GM12878 (cell line): Measurements from ENCODE around the gene THADA. TPM values are rescaled to one million over a fixed set of nuclear protein-coding genes. Genes with fewer than 3 reads are reported as not detected.

Experiments
- ATAC-seq: fragments of 200-7000 bp; cut with Tn5 transposase; 3 replicates; pipeline ENCODE4 v1.9.1; 2020; ENCODE audit warnings: mild to moderate bottlenecking, moderate library complexity
- BruUV-seq: library from RNA; stranded (reverse); fragments of 400-500 nt; replicated peaks from 2 replicates; lab custom pipeline; 2021; lab: Mats Ljungman, UMichigan
- CTCF ChIA-PET: fragments of 300-600 bp; sonication (Branson Sonifier 250); formaldehyde crosslinking; extraction: SDS; loops from one replicate; lab custom pipeline; 2021; ENCODE audit warnings: inconsistent platforms; lab: Yijun Ruan, JAX
- POLR2A ChIA-PET: fragments of 350-600 bp; formaldehyde crosslinking; extraction: SDS; loops from one replicate; lab custom pipeline; 2021; ENCODE audit warnings: inconsistent platforms; lab: Charles Lee
- RAD21 ChIA-PET: fragments of 300-600 bp; sonication (Branson Sonifier 250); formaldehyde crosslinking; loops from one replicate; lab custom pipeline; 2023; ENCODE audit warnings: antibody characterized with exemption; ENCODE audit not compliant: unreplicated experiment; lab: Charles Lee
- SMC1A ChIA-PET: fragments of 300-600 bp; sonication (Branson Sonifier 250); formaldehyde crosslinking; loops from one replicate; lab custom pipeline; 2023; ENCODE audit not compliant: unreplicated experiment, uncharacterized antibody; lab: Charles Lee
- DNase-seq: peaks from one replicate; pipeline ENCODE4 v3.0.0-alpha.2; 2011; ENCODE audit warnings: low read depth, low spot score
- FAIRE-seq: peaks from 3 replicates; lab custom pipeline; 2011; peaks lifted over from hg19 to GRCh38; lab: Jason Lieb, UNC
- H2AFZ ChIP-seq: 2 replicates; pipeline ENCODE4 v1.6.0; 2011; ENCODE audit warnings: low read depth, low read length, control low read depth; ENCODE audit not compliant: control insufficient read depth
- H3K27ac ChIP-seq: 2 replicates; pipeline ENCODE4 v1.5.1; 2011; ENCODE audit warnings: control low read depth; ENCODE audit not compliant: control insufficient read depth, insufficient read depth
- H3K27me3 ChIP-seq, 2 experiments: replicated peaks in 1 of 2; 2 replicates each; pipeline versions ENCODE4 v1.6.0 to v1.6.1; 2011; ENCODE audit warnings: low read length in 1 of 2; ENCODE audit not compliant: control insufficient read depth in 2 of 2, insufficient read depth in 2 of 2
- H3K36me3 ChIP-seq, 2 experiments: 2 replicates each; pipeline ENCODE4 v1.5.1; 2011; ENCODE audit warnings: low read length in 1 of 2; ENCODE audit not compliant: control insufficient read depth in 2 of 2, insufficient read depth in 2 of 2
- H3K4me1 ChIP-seq: 2 replicates; pipeline ENCODE4 v1.6.1; 2011; ENCODE audit warnings: mild to moderate bottlenecking, low read length, moderate library complexity, mixed read lengths; ENCODE audit not compliant: control insufficient read depth, insufficient read depth
- H3K4me2 ChIP-seq: 2 replicates; pipeline ENCODE4 v1.6.0; 2011; ENCODE audit warnings: control low read depth; ENCODE audit not compliant: control insufficient read depth, insufficient read depth
- H3K4me3 ChIP-seq: fragments of 200-600 bp; sonication (generic); 2 replicates; pipeline ENCODE4 v1.5.1; 2016
- H3K79me2 ChIP-seq: 2 replicates; pipeline ENCODE4 v1.6.0; 2011; ENCODE audit warnings: low read length; ENCODE audit not compliant: control insufficient read depth, insufficient read depth
- H3K9ac ChIP-seq: 2 replicates; pipeline ENCODE4 v1.8.0; 2011; ENCODE audit warnings: low read length, control low read depth, mixed read lengths; ENCODE audit not compliant: control insufficient read depth, insufficient read depth
- H3K9me3 ChIP-seq: replicated peaks from 3 replicates; pipeline ENCODE4 v1.5.1; 2011; ENCODE audit warnings: mild to moderate bottlenecking, low read length; ENCODE audit not compliant: control insufficient read depth, insufficient read depth
- H4K20me1 ChIP-seq: 2 replicates; pipeline ENCODE4 v1.6.0; 2011; ENCODE audit not compliant: control insufficient read depth, insufficient read depth
- CREM ChIP-seq: IDR thresholded peaks from 2 replicates; pipeline ENCODE4 v1.6.1; 2014; ENCODE audit warnings: antibody characterized with exemption, low read depth
- EP300 ChIP-seq, 2 experiments: fragments of 150-350 bp in 1 of 2; IDR thresholded peaks; 2 replicates each; pipeline ENCODE4 v1.6.1; 2011 to 2012; ENCODE audit warnings: low read depth in 2 of 2, low read length in 2 of 2, borderline replicate concordance in 1 of 2, improper control_type of control experiment in 1 of 2, inconsistent platforms in 1 of 2; ENCODE audit not compliant: control insufficient read depth in 1 of 2
- FOXM1 ChIP-seq: IDR thresholded peaks from 2 replicates; pipeline ENCODE4 v1.6.1; 2012; ENCODE audit warnings: low read depth, mild to moderate bottlenecking, inconsistent platforms, low read length, moderate library complexity
- GABPA ChIP-seq: IDR thresholded peaks from 2 replicates; pipeline ENCODE4 v1.6.1; 2014; ENCODE audit warnings: antibody characterized with exemption, low read depth, mild to moderate bottlenecking, inconsistent platforms
- JUNB ChIP-seq: IDR thresholded peaks from 2 replicates; pipeline ENCODE4 v1.6.1; 2016; ENCODE audit warnings: antibody characterized with exemption, mild to moderate bottlenecking
- MEF2A ChIP-seq: IDR thresholded peaks from 2 replicates; pipeline ENCODE4 v1.6.1; 2011; ENCODE audit warnings: low read depth, mild to moderate bottlenecking, low read length, moderate library complexity; ENCODE audit not compliant: insufficient read depth
- MTA3 ChIP-seq: IDR thresholded peaks from 2 replicates; pipeline ENCODE4 v1.6.1; 2012; ENCODE audit warnings: low read length, inconsistent platforms, borderline replicate concordance
- NFIC ChIP-seq: IDR thresholded peaks from 2 replicates; pipeline ENCODE4 v1.6.1; 2012; ENCODE audit warnings: low read depth, mild to moderate bottlenecking, inconsistent platforms, low read length, moderate library complexity
- PAX5 ChIP-seq: IDR thresholded peaks from 2 replicates; pipeline ENCODE4 v1.6.1; 2011; ENCODE audit warnings: low read depth, low read length, borderline replicate concordance
- RBBP5 ChIP-seq: fragments of 200-600 bp; sonication (generic); conservative IDR thresholded peaks from 2 replicates; pipeline ENCODE4 v1.6.1; 2016
- RUNX3 ChIP-seq: IDR thresholded peaks from 2 replicates; pipeline ENCODE4 v1.6.1; 2012; ENCODE audit warnings: low read length, inconsistent platforms
- USF1 ChIP-seq: IDR thresholded peaks from 2 replicates; pipeline ENCODE4 v1.6.1; 2011; ENCODE audit warnings: borderline replicate concordance, low read depth, mild to moderate bottlenecking, moderate library complexity, mixed read lengths, low read length; ENCODE audit not compliant: insufficient read depth; ENCODE audit errors: extremely low read length
- ZBED1 ChIP-seq: IDR thresholded peaks from 2 replicates; pipeline ENCODE4 v1.6.1; 2016; ENCODE audit warnings: borderline replicate concordance
- WGBS: methylation state at CpG from one replicate; pipeline ENCODE4 v1.1.6; 2016; ENCODE audit warnings: low lambda C conversion rate; ENCODE audit not compliant: insufficient replicate concordance, insufficient coverage; ENCODE audit errors: missing lambda C conversion rate; 5-methylcytosine and 5-hydroxymethylcytosine counted together
- in situ Hi-C: fragments of 300-500 bp; cut with MboI; formaldehyde crosslinking; loops from 9 replicates; pipeline ENCODE4 v1.14.3; 2018; ENCODE audit warnings: mixed read lengths
- intact Hi-C: fragments of 100-400 bp; cut with micrococcal nuclease; formaldehyde crosslinking; loops from one replicate; pipeline ENCODE4 v1.14.2; 2022; ENCODE audit not compliant: unreplicated experiment
- polyA plus RNA-seq, 11 experiments: library from polyadenylated mRNA; depleted of rRNA in 4 of 11; unstranded in 6 of 11; stranded (reverse) in 5 of 11; fragments of >200 nt; fragmentation: Nextera tagmentation in 4 of 11; fragmentation: Illumina TruSeq in 1 of 11; extraction: Ambion mirVana in 4 of 11; extraction: Trizol in 1 of 11; gene quantifications; 1 replicate in 1 of 11; 2 replicates in 10 of 11; pipeline versions ENCODE4 v1.2.1 to v1.2.3, GENCODE V29; 2011 to 2016; ENCODE audit warnings: inconsistent platforms in 2 of 11, missing spikeins in 2 of 11, low read depth in 1 of 11
- total RNA-seq, 4 experiments: library from RNA; depleted of rRNA in 3 of 4; stranded (reverse); fragments of >200 nt in 3 of 4; fragmentation: Illumina TruSeq in 1 of 4; extraction: Trizol in 1 of 4; gene quantifications; 2 replicates each; pipeline versions ENCODE4 v1.2.1 to v1.2.3, GENCODE V29; 2013 to 2021
- TF ChIP-seq, protein P1 (sequence below): IDR thresholded peaks from 2 replicates; pipeline ENCODE4 v1.6.1; 2012; ENCODE audit warnings: low read length, inconsistent platforms
- TF ChIP-seq, protein P2 (sequence below): fragments of 450-650 bp; IDR thresholded peaks from 2 replicates; pipeline ENCODE4 v1.6.1; 2018; ENCODE audit warnings: mild to moderate bottlenecking, low read depth, moderate library complexity; ENCODE audit not compliant: partially characterized antibody
- TF ChIP-seq, protein P3 (sequence below): fragments of 450-650 bp; IDR thresholded peaks from 2 replicates; pipeline ENCODE4 v1.6.1; 2017; ENCODE audit warnings: mild to moderate bottlenecking, low read depth, inconsistent platforms; ENCODE audit not compliant: poor library complexity, severe bottlenecking

Gene THADA
- total and polyA plus RNA-seq, 10 of the 15 experiments (the other 5 are each of a cell fraction or from before 2014, with no cell fraction given), result 14.6 to 33.2 (median 23.2) TPM

DNA sequence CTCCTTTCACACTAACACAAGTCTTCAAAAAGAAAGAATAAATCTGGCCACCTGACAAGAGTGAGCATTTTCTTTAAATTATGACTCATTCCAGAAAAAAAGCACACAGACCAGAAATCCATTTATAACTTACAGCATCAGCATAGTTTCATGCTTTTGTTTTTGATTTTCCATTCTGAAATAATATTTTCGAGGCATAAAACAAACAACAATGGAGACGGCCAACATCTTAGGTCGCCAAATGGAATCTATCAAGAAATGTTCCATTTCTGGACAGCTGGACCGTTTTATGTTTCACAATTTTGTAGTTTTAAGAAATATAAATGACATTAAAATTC lies 204.0 kb downstream of the THADA start:
- FAIRE-seq (no peak), ATAC-seq (peak; percentile 4; the same call in 1 of the 3 replicates), DNase-seq (no peak)
- no TSS peak for BruUV-seq
- Histone ChIP-seq H3K27me3 (no peaks in the 10 kb centered on the region), H3K27ac (peak overlapping the region; percentile 78), H2AFZ (no peak overlapping the region), H3K9ac (peak overlapping the region; percentile 46), H3K4me1 (peaks cover 34% of the 10 kb centered on the region), H3K4me2 (peak overlapping the region; percentile 46), H3K9me3 (no peaks in the 10 kb centered on the region; the same call in 2 of the 3 replicates), H4K20me1 (no peaks in the 10 kb centered on the region), H3K79me2 (no peaks in the 10 kb centered on the region), H3K36me3 (peaks cover 0 to 5% of the 10 kb centered on the region in 2 experiments; a peak in 3 of 4 replicates), H3K4me3 (no peak overlapping the region)
- 65% methylated on average over 4 of the region's 4 CpGs for WGBS
- RAD21 ChIA-PET, result interaction anchor here (7.1 to 9.1 kb wide), 4 partner anchors 14 to 164 kb away, joined by 50 to 250 read pairs (median 98); partner anchors contain the start of gene ZFP36L2
- TF ChIP-seq JUNB (peak; percentile 84), EP300 (IDR thresholded peaks at IDR 0.05; ENCODE audit: borderline replicate concordance in 1 of 2, control insufficient read depth in 1 of 2, low read depth in 2 of 2, low read length in 2 of 2) (peak in 1 of 2 experiments; percentile 40; a peak in 1 of 4 replicates), USF1 (no peak), MTA3 (peak; percentile 65; the same call in 1 of the 2 replicates), ZBED1 (0 out of 2 replicates have a peak, but pooled peaks have one; percentile 28), CREM (peak; percentile 59; the same call in 1 of the 2 replicates), RUNX3 (peak; percentile 58; the same call in 1 of the 2 replicates), FOXM1 (peak; percentile 76; the same call in 1 of the 2 replicates), MEF2A (peak; percentile 91), NFIC (peak; percentile 81; the same call in 1 of the 2 replicates), RBBP5 (no peak), GABPA (0 out of 2 replicates have a peak, but pooled peaks have one; percentile 19), PAX5 (no peak)
- TF ChIP-seq, protein P1, sequence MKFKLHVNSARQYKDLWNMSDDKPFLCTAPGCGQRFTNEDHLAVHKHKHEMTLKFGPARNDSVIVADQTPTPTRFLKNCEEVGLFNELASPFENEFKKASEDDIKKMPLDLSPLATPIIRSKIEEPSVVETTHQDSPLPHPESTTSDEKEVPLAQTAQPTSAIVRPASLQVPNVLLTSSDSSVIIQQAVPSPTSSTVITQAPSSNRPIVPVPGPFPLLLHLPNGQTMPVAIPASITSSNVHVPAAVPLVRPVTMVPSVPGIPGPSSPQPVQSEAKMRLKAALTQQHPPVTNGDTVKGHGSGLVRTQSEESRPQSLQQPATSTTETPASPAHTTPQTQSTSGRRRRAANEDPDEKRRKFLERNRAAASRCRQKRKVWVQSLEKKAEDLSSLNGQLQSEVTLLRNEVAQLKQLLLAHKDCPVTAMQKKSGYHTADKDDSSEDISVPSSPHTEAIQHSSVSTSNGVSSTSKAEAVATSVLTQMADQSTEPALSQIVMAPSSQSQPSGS, result peak; percentile 53
- TF ChIP-seq, protein P2, sequence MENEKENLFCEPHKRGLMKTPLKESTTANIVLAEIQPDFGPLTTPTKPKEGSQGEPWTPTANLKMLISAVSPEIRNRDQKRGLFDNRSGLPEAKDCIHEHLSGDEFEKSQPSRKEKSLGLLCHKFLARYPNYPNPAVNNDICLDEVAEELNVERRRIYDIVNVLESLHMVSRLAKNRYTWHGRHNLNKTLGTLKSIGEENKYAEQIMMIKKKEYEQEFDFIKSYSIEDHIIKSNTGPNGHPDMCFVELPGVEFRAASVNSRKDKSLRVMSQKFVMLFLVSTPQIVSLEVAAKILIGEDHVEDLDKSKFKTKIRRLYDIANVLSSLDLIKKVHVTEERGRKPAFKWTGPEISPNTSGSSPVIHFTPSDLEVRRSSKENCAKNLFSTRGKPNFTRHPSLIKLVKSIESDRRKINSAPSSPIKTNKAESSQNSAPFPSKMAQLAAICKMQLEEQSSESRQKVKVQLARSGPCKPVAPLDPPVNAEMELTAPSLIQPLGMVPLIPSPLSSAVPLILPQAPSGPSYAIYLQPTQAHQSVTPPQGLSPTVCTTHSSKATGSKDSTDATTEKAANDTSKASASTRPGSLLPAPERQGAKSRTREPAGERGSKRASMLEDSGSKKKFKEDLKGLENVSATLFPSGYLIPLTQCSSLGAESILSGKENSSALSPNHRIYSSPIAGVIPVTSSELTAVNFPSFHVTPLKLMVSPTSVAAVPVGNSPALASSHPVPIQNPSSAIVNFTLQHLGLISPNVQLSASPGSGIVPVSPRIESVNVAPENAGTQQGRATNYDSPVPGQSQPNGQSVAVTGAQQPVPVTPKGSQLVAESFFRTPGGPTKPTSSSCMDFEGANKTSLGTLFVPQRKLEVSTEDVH, result no peak
- TF ChIP-seq, protein P3, sequence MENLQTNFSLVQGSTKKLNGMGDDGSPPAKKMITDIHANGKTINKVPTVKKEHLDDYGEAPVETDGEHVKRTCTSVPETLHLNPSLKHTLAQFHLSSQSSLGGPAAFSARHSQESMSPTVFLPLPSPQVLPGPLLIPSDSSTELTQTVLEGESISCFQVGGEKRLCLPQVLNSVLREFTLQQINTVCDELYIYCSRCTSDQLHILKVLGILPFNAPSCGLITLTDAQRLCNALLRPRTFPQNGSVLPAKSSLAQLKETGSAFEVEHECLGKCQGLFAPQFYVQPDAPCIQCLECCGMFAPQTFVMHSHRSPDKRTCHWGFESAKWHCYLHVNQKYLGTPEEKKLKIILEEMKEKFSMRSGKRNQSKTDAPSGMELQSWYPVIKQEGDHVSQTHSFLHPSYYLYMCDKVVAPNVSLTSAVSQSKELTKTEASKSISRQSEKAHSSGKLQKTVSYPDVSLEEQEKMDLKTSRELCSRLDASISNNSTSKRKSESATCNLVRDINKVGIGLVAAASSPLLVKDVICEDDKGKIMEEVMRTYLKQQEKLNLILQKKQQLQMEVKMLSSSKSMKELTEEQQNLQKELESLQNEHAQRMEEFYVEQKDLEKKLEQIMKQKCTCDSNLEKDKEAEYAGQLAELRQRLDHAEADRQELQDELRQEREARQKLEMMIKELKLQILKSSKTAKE, result no peak
- SMC1A ChIA-PET, result interaction anchor here (1.0 to 10.5 kb wide), 4 partner anchors 13 to 92 kb away, joined by 3 to 297 read pairs (median 38); no protein-coding TSS in a partner anchor
- in situ Hi-C loops (no loop called here), intact Hi-C loops (no loop called here)
- POLR2A ChIA-PET, result interaction anchor here (8.0 kb wide), 1 partner anchor 12 kb away, joined by 95 read pairs; no protein-coding TSS in a partner anchor
- CTCF ChIA-PET, result interaction anchor here (10.0 kb wide), 1 partner anchor 13 kb away, joined by 111 read pairs; no protein-coding TSS in a partner anchor
